Erythroblast (primary cell): ENCODE results near the gene CDH22.

Experiments used
- GATA1 ChIP-seq: IDR thresholded peaks from 2 replicates; pipeline ENCODE4 v1.6.1; 2011; ENCODE audit warnings: low read depth, mild to moderate bottlenecking, control low read depth, low read length, moderate library complexity
- POLR2A ChIP-seq: IDR thresholded peaks from 2 replicates; pipeline ENCODE4 v1.6.1; 2011; ENCODE audit warnings: mild to moderate bottlenecking, low read length

GRCh38 chr20:46158476-46158987, 149.8 kb downstream of the CDH22 start:
- TF ChIP-seq POLR2A (no peak), GATA1 (no peak)
